K562 (cell line): ENCODE results near the gene PIK3R1. TPM values are rescaled to one million over a fixed set of nuclear protein-coding genes. Genes with fewer than 3 reads are reported as not detected.

Experiments used
- BRCA1 ChIP-seq, 2 experiments: fragments of 450-650 bp in 1 of 2; sonication (generic) in 1 of 2; formaldehyde crosslinking in 1 of 2; IDR thresholded peaks; 2 replicates each; pipeline versions ENCODE4 v1.5.0 to v1.6.1; 2017 to 2020; ENCODE audit warnings: mild to moderate bottlenecking in 1 of 2, missing genetic modification reagents in 1 of 2
- JUND ChIP-seq, 2 experiments: IDR thresholded peaks; 2 replicates in 1 of 2; 3 replicates in 1 of 2; pipeline ENCODE4 v1.6.1; 2011; ENCODE audit warnings: borderline replicate concordance in 2 of 2, low read depth in 2 of 2, low read length in 2 of 2, improper control_type of control experiment in 1 of 2, missing biosample characterization in 1 of 2, missing genetic modification characterization in 1 of 2, missing genetic modification reagents in 1 of 2
- KLF10 ChIP-seq: fragments of 250-450 bp; sonication (Bioruptor Pico); IDR thresholded peaks from 2 replicates; pipeline ENCODE4 v1.6.1; 2021; ENCODE audit warnings: matching md5 sums
- NFE2 ChIP-seq: IDR thresholded peaks from 2 replicates; pipeline ENCODE4 v1.6.1; 2014; ENCODE audit warnings: antibody characterized with exemption, low read depth
- NFIC ChIP-seq: fragments of 450-650 bp; IDR thresholded peaks from 2 replicates; pipeline ENCODE4 v1.6.1; 2017; ENCODE audit warnings: mild to moderate bottlenecking, inconsistent platforms
- NFRKB ChIP-seq: fragments of 450-650 bp; IDR thresholded peaks from 2 replicates; pipeline ENCODE4 v1.6.1; 2016; ENCODE audit warnings: low read depth
- PHB ChIP-seq: fragments of 250-450 bp; sonication (Bioruptor Pico); IDR thresholded peaks from 2 replicates; pipeline ENCODE4 v1.5.0; 2021
- PHF21A ChIP-seq: fragments of 450-650 bp; IDR thresholded peaks from 2 replicates; pipeline ENCODE4 v1.6.1; 2017; ENCODE audit warnings: low read depth, borderline replicate concordance
- TCF7 ChIP-seq: sonication (generic); IDR thresholded peaks from 2 replicates; pipeline ENCODE4 v1.6.1; 2016; ENCODE audit warnings: antibody characterized with exemption, borderline replicate concordance
- TEAD1 ChIP-seq, 2 experiments: fragments of 450-650 bp in 1 of 2; sonication (generic) in 1 of 2; formaldehyde crosslinking; IDR thresholded peaks; 2 replicates each; pipeline versions ENCODE4 v1.4.0 to v1.8.0; 2020 to 2022; ENCODE audit warnings: mild to moderate bottlenecking in 2 of 2, missing genetic modification reagents in 1 of 2
- TEAD2 ChIP-seq: fragments of 450-650 bp; IDR thresholded peaks from 2 replicates; pipeline ENCODE4 v1.6.1; 2016; ENCODE audit warnings: missing genetic modification characterization, control low read depth, missing compliant biosample characterization
- WHSC1 ChIP-seq: IDR thresholded peaks from one replicate; pipeline ENCODE4 v1.6.1; 2012; ENCODE audit warnings: low read length, control low read depth, inconsistent platforms
- ZKSCAN8 ChIP-seq: fragments of 200-800 bp; sonication (Bioruptor generic); IDR thresholded peaks from 2 replicates; pipeline ENCODE4 v1.6.1; 2016; ENCODE audit warnings: missing genetic modification characterization, missing compliant biosample characterization
- ZNF24 ChIP-seq: fragments of 450-650 bp; IDR thresholded peaks from 2 replicates; pipeline ENCODE4 v1.6.1; 2016
- ZNF274 ChIP-seq: IDR thresholded peaks from 2 replicates; pipeline ENCODE4 v1.6.1; 2011; ENCODE audit warnings: low read depth, mild to moderate bottlenecking, low read length, moderate library complexity, borderline replicate concordance
- ZNF639 ChIP-seq, 2 experiments: fragments of 200-800 bp in 1 of 2; sonication (Bioruptor generic) in 1 of 2; sonication (generic) in 1 of 2; formaldehyde crosslinking in 1 of 2; IDR thresholded peaks in 1 of 2; conservative IDR thresholded peaks in 1 of 2; 2 replicates each; pipeline versions ENCODE4 v1.5.0 to v1.6.1; 2016 to 2020; ENCODE audit warnings: missing compliant biosample characterization in 1 of 2, missing genetic modification characterization in 1 of 2, missing genetic modification reagents in 1 of 2
- polyA plus RNA-seq, 8 experiments: library from polyadenylated mRNA; depleted of rRNA in 4 of 8; stranded (reverse) in 5 of 8; unstranded in 3 of 8; fragments of >200 nt; fragmentation: Nextera tagmentation in 2 of 8; fragmentation: Illumina TruSeq in 1 of 8; extraction: Ambion mirVana in 2 of 8; extraction: Trizol in 1 of 8; gene quantifications; 2 replicates each; pipeline versions ENCODE4 v1.2.1 to v1.2.3, GENCODE V29; 2011 to 2014; ENCODE audit warnings: inconsistent platforms in 1 of 8, missing spikeins in 1 of 8
- total RNA-seq, 7 experiments: library from RNA; depleted of rRNA in 6 of 7; stranded (reverse); fragments of >200 nt in 6 of 7; fragmentation: Illumina TruSeq in 2 of 7; extraction: Trizol in 2 of 7; gene quantifications; 2 replicates each; pipeline versions ENCODE4 v1.2.1 to v1.2.3, GENCODE V29; 2011 to 2021; ENCODE audit warnings: low replicate concordance in 1 of 7
- TF ChIP-seq, protein P1 (sequence below): fragments of 250-450 bp; sonication (Bioruptor Pico); IDR thresholded peaks from 2 replicates; pipeline ENCODE4 v1.5.0; 2021; ENCODE audit warnings: mild to moderate bottlenecking, moderate library complexity
- TF ChIP-seq, protein P2 (sequence below), 2 experiments: fragments of 450-650 bp; IDR thresholded peaks; 2 replicates each; pipeline ENCODE4 v1.6.1; 2018; ENCODE audit warnings: mild to moderate bottlenecking in 2 of 2, low read depth in 1 of 2; ENCODE audit not compliant: partially characterized antibody in 2 of 2
- TF ChIP-seq, protein P3 (sequence below), 2 experiments: fragments of 250-450 bp in 1 of 2; fragments of 450-650 bp in 1 of 2; sonication (Bioruptor Pico) in 1 of 2; IDR thresholded peaks; 2 replicates each; pipeline versions ENCODE4 v1.6.1 to v1.8.0; 2016 to 2021; ENCODE audit warnings: mild to moderate bottlenecking in 2 of 2, moderate library complexity in 2 of 2, missing compliant biosample characterization in 1 of 2, missing genetic modification characterization in 1 of 2

PIK3R1 gene
- total and polyA plus RNA-seq, 9 of the 15 experiments (the other 6 are each of a cell fraction or from before 2014, with no cell fraction given) = 1.1 to 9.7 (median 4.8) TPM

- TF ChIP-seq ZNF639 (CRISPR knock-in tag; conservative IDR thresholded peaks at IDR 0.05 in 1 of 2, IDR thresholded peaks at IDR 0.05 in 1 of 2) (no peak), BRCA1 (IDR thresholded peaks at IDR 0.05) (no peak), BRCA1 (CRISPR knock-in tag; IDR thresholded peaks at IDR 0.05) (no peak), ZNF274 (no peak), TEAD2 (tag) (no peak), KLF10 (no peak), NFRKB (no peak), PHB (CRISPR knock-in tag) (no peak), NFE2 (no peak), TEAD1 (CRISPR knock-in tag; IDR thresholded peaks at IDR 0.05) (0 out of 4 replicates have a peak, but pooled peaks of 1 of the 2 experiments have one; percentile 8), ZKSCAN8 (CRISPR knock-in tag) (no peak), TCF7 (no peak), NFIC (no peak), JUND (IDR thresholded peaks at IDR 0.05; ENCODE audit: borderline replicate concordance, low read depth, low read length) (no peak), JUND (tag; IDR thresholded peaks at IDR 0.05; ENCODE audit: borderline replicate concordance, low read depth, low read length) (no peak), ZNF24 (no peak), PHF21A (no peak), WHSC1 (no peak)
- TF ChIP-seq, protein P1, sequence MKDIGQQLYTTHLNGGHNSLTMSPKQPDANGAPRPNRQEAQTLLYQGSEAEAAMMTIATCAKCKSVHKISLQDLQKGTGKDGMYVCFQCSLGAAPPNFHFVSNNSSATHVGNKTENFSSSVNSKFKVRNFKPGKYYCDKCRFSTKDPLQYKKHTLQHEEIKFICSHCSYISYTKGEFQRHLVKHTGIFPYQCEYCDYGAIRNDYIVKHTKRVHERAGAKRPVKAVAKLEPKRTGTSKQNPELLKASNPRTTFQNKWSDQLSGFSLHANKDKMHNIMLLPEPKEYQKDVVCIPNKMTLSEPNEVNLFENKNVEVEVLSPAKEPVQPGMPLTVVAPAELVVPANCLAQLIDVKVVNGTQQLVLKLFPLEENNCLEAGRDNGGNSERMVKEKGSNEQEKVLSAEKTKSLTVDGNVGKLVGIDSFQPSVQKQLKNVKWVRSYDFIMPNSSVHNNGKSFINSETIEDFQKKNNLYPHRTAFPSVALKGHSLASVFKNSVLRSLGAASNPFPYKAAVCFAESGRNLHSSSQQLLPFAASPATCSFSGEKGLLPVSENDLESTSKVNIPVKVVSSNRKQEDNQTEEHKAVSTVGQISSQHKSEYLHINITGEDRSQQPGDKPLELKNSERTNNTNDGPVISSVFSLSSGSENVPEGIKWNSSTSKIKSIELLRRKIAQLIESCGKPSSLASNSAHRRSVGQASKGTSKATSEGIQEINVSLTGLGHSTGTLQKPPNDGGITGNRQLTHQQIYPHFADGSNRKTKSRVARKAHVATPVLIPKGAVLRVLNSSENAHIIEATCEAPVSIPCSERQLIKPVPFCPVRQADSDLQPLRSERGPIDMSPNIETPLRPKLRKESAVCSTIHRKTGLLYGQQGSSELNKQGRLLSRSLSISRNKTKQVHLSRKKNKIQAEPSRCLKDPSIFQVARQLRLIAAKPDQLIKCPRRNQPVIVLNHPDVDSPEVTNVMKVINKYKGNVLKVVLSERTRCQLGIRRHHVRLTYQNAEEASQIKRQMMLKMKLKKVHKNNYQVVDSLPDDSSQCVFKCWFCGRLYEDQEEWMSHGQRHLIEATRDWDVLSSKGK (CRISPR knock-in tag) = no peak
- TF ChIP-seq, protein P2, sequence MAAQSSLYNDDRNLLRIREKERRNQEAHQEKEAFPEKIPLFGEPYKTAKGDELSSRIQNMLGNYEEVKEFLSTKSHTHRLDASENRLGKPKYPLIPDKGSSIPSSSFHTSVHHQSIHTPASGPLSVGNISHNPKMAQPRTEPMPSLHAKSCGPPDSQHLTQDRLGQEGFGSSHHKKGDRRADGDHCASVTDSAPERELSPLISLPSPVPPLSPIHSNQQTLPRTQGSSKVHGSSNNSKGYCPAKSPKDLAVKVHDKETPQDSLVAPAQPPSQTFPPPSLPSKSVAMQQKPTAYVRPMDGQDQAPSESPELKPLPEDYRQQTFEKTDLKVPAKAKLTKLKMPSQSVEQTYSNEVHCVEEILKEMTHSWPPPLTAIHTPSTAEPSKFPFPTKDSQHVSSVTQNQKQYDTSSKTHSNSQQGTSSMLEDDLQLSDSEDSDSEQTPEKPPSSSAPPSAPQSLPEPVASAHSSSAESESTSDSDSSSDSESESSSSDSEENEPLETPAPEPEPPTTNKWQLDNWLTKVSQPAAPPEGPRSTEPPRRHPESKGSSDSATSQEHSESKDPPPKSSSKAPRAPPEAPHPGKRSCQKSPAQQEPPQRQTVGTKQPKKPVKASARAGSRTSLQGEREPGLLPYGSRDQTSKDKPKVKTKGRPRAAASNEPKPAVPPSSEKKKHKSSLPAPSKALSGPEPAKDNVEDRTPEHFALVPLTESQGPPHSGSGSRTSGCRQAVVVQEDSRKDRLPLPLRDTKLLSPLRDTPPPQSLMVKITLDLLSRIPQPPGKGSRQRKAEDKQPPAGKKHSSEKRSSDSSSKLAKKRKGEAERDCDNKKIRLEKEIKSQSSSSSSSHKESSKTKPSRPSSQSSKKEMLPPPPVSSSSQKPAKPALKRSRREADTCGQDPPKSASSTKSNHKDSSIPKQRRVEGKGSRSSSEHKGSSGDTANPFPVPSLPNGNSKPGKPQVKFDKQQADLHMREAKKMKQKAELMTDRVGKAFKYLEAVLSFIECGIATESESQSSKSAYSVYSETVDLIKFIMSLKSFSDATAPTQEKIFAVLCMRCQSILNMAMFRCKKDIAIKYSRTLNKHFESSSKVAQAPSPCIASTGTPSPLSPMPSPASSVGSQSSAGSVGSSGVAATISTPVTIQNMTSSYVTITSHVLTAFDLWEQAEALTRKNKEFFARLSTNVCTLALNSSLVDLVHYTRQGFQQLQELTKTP (IDR thresholded peaks at IDR 0.05; ENCODE audit: low read depth in 1 of 2, partially characterized antibody in 2 of 2) = no peak
- TF ChIP-seq, protein P3, sequence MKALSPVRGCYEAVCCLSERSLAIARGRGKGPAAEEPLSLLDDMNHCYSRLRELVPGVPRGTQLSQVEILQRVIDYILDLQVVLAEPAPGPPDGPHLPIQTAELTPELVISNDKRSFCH (CRISPR knock-in tag; IDR thresholded peaks at IDR 0.05) = no peak
- TF ChIP-seq, protein P3 (tag; IDR thresholded peaks at IDR 0.05) = no peak
These were observed 315 bp downstream of the PIK3R1 start (continued) for GRCh38 chr5:68215898-68216244.
